Measurements from ENCODE around the gene GRIK2.

The GRIK2 gene

GRCh38 chr6:101413773-101414172 lies 20.3 kb downstream of the GRIK2 start:
- no peak for DNase-seq (ENCODE audit: low read depth)
- no peak overlapping the region for H3K4me3 ChIP-seq (replicated peaks; ENCODE audit: low read depth, low read length)
- TF ChIP-seq, protein P1, sequence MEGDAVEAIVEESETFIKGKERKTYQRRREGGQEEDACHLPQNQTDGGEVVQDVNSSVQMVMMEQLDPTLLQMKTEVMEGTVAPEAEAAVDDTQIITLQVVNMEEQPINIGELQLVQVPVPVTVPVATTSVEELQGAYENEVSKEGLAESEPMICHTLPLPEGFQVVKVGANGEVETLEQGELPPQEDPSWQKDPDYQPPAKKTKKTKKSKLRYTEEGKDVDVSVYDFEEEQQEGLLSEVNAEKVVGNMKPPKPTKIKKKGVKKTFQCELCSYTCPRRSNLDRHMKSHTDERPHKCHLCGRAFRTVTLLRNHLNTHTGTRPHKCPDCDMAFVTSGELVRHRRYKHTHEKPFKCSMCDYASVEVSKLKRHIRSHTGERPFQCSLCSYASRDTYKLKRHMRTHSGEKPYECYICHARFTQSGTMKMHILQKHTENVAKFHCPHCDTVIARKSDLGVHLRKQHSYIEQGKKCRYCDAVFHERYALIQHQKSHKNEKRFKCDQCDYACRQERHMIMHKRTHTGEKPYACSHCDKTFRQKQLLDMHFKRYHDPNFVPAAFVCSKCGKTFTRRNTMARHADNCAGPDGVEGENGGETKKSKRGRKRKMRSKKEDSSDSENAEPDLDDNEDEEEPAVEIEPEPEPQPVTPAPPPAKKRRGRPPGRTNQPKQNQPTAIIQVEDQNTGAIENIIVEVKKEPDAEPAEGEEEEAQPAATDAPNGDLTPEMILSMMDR (IDR thresholded peaks at IDR 0.05; ENCODE audit: low read length, missing control alignments), result no peak

GRCh38 chr6:101417900-101418299 lies 24.4 kb downstream of the GRIK2 start:
- DNase-seq (ENCODE audit: low read depth), result no peak
- TF ChIP-seq, protein P1 (IDR thresholded peaks at IDR 0.05; ENCODE audit: low read length, missing control alignments), result no peak
- H3K4me3 ChIP-seq (replicated peaks; ENCODE audit: low read depth, low read length), result no peak overlapping the region

DNA sequence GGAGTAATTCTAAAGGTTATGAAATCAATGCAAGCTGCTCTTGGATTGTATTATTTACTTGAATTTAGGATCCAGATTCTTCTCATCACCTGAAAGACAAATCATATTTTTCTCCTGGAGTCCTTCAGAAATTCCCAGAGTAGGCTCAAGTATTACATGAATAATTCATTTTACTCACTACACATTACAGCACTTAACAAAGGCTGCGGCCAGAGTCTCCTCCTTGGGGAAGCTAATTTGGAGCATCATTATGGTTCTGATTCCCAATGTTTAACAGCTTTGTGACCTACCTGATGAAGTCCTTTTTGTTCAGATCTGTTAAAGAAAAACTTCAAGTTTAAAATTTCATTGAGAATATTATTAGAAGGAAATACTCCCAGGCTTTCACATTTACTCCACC lies 28.7 kb downstream of the GRIK2 start:
- TF ChIP-seq, protein P1 (IDR thresholded peaks at IDR 0.05; ENCODE audit: low read length, missing control alignments), result no peak

DNA sequence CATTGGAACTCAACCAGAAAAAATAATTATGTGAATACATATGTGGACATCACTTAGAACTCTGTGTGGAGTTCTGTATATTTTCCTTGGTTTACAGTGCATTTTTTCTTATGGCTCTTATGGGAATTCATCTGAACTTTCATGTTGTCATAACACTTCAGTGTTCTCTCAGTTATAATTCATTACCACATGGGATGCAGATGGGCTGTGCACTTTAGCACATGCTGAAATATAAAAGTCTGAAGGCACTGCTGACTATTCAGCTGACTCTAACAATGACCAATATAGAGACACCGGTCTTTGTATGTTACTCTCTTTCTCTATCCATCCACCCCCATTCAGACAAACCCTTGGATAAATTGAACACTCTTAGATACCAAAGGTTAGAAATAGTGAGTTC lies 29.3 kb downstream of the GRIK2 start:
- H3K4me3 ChIP-seq (replicated peaks; ENCODE audit: low read depth, low read length), result no peak overlapping the region
- TF ChIP-seq, protein P1 (IDR thresholded peaks at IDR 0.05; ENCODE audit: low read length, missing control alignments), result no peak
- DNase-seq (ENCODE audit: low read depth), result no peak

More for the DNA sequence above, 28.7 kb downstream of the GRIK2 start:
- H3K4me3 ChIP-seq (replicated peaks; ENCODE audit: low read depth, low read length), result no peak overlapping the region
- DNase-seq (ENCODE audit: low read depth), result no peak

DNA sequence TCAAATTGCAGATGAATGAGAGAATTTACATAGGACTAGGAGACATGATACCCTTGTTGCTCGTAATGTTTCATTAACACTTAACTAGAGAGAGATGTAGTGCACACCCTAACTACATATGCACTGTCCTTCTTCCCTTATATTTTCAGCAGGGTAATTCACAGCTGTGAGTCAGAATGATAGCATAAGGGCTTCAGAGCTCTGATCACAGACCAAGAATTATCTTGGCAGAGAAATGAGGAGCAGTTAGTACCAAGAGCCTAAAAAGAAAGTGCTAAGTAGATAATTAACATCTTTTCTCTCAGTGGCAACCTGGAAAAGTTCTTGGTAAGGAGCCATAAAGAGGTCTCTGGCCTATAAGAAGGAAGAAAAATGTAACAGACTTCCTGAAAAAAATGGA lies 35.8 kb downstream of the GRIK2 start:
- no peak overlapping the region for H3K4me3 ChIP-seq (replicated peaks; ENCODE audit: low read depth, low read length)
- TF ChIP-seq, protein P1 (IDR thresholded peaks at IDR 0.05; ENCODE audit: low read length, missing control alignments), result no peak

GRCh38 chr6:101429845-101430244 lies 36.3 kb downstream of the GRIK2 start:
- no peak overlapping the region for H3K4me3 ChIP-seq (replicated peaks; ENCODE audit: low read depth, low read length)
- no peak for DNase-seq (ENCODE audit: low read depth)
- TF ChIP-seq, protein P1 (IDR thresholded peaks at IDR 0.05; ENCODE audit: low read length, missing control alignments), result no peak

More for the DNA sequence above, 35.8 kb downstream of the GRIK2 start:
- no peak for DNase-seq (ENCODE audit: low read depth)

DNA sequence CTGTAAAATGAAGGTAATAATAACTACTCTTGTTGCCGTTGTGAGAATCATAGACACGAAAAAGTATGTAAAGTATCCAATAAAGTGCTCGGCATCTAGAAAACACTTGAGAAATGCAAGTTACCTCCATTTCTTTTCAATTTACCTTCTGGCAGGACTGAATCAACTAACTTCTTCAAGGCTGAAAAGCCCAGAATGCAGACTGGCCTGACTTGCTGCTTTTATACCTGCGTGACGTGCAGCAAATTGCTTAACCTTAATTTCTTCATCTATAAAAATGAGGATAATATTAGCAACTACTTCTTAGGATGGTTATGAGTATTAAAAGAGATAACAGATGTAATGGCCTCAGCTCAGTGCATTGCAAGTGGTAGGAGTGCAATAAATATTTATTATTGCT lies 39.6 kb downstream of the GRIK2 start:
- no peak overlapping the region for H3K4me3 ChIP-seq (replicated peaks; ENCODE audit: low read depth, low read length)
- TF ChIP-seq, protein P1 (IDR thresholded peaks at IDR 0.05; ENCODE audit: low read length, missing control alignments), result no peak
- DNase-seq (ENCODE audit: low read depth), result no peak

Measured in fibroblast of pulmonary artery (primary cell).